ENCODE data around the gene MCRS1. TPM values are rescaled to one million over a fixed set of nuclear protein-coding genes. Genes with fewer than 3 reads are reported as not detected.

Gene MCRS1
- total and polyA plus RNA-seq, 7 experiments from 2014 or later: 55.5 to 85.2 (median 70.3) TPM

GRCh38 chr12:49524660-49525324 lies 43.1 kb downstream of the MCRS1 start:
- Mint-ChIP-seq H3K9me3 (no peaks in the 10 kb centered on the region), H3K36me3 (peaks cover 9 to 31% (median 16%) of the 10 kb centered on the region in 5 donors)

GRCh38 chr12:49521389-49521788 lies 46.6 kb downstream of the MCRS1 start:
- POLR2A ChIA-PET: no interaction called here
- intact Hi-C loops (cut with micrococcal nuclease): no loop called here

More at GRCh38 chr12:49524660-49525324, 43.1 kb downstream of the MCRS1 start:
- no peak overlapping the region for H3K27ac ChIP-seq (ENCODE audit: low read depth, low read length)
- ATAC-seq (no peak), DNase-seq (no peak)
- peaks cover 0 to 18% (median 0%) of the 10 kb centered on the region in 3 experiments for H3K36me3 ChIP-seq (ENCODE audit: control insufficient read depth in 2 of 3, insufficient read depth in 3 of 3, low read length in 3 of 3)
- POLR2A ChIA-PET: no interaction called here
- H3K4me1 ChIP-seq (ENCODE audit: control insufficient read depth in 2 of 2, insufficient read depth in 2 of 2, low read length in 2 of 2): no peaks in the 10 kb centered on the region
- H3K27ac Mint-ChIP-seq: no peak overlapping the region
- no peak overlapping the region for H3K4me3 Mint-ChIP-seq
- H3K9me3 ChIP-seq (ENCODE audit: control insufficient read depth in 2 of 3, low read length in 3 of 3): no peaks in the 10 kb centered on the region
- no peak overlapping the region for H3K4me3 ChIP-seq (ENCODE audit: low read length)
- no peaks in the 10 kb centered on the region for H3K4me1 Mint-ChIP-seq
- H3K27me3 ChIP-seq (ENCODE audit: control insufficient read depth in 2 of 2, insufficient read depth in 2 of 2, low read length in 2 of 2): no peaks in the 10 kb centered on the region
- H3K27me3 Mint-ChIP-seq: no peaks in the 10 kb centered on the region
- intact Hi-C loops (cut with micrococcal nuclease): no loop called here
- CTCF ChIA-PET: interaction anchor here (0.9 kb wide), 1 partner anchor 166 kb away, joined by 4 read pairs; no protein-coding TSS in a partner anchor

GRCh38 chr12:49519574-49519936 lies 48.4 kb downstream of the MCRS1 start:
- Mint-ChIP-seq H3K27ac (no peak overlapping the region), H3K4me1 (peaks cover 0 to 3% (median 0%) of the 10 kb centered on the region in 7 donors), H3K9me3 (no peaks in the 10 kb centered on the region), H3K27me3 (no peaks in the 10 kb centered on the region), H3K36me3 (peaks cover 4 to 19% (median 5%) of the 10 kb centered on the region in 5 donors), H3K4me3 (no peak overlapping the region)
- no peaks in the 10 kb centered on the region for H3K27me3 ChIP-seq (ENCODE audit: control insufficient read depth in 2 of 2, insufficient read depth in 2 of 2, low read length in 2 of 2)
- no peaks in the 10 kb centered on the region for H3K4me1 ChIP-seq (ENCODE audit: control insufficient read depth in 2 of 2, insufficient read depth in 2 of 2, low read length in 2 of 2)
- no peak for ATAC-seq
- no peak overlapping the region for H3K27ac ChIP-seq (ENCODE audit: low read depth, low read length)
- intact Hi-C loops (cut with micrococcal nuclease): no loop called here
- peaks cover 0 to 2% (median 0%) of the 10 kb centered on the region in 3 experiments for H3K36me3 ChIP-seq (ENCODE audit: control insufficient read depth in 2 of 3, insufficient read depth in 3 of 3, low read length in 3 of 3)
- H3K9me3 ChIP-seq (ENCODE audit: control insufficient read depth in 2 of 3, low read length in 3 of 3): no peaks in the 10 kb centered on the region
- H3K4me3 ChIP-seq (ENCODE audit: low read length): no peak overlapping the region
- CTCF ChIA-PET: interaction anchor here (0.7 to 15.6 kb wide), 2 partner anchors 160 to 1080 kb away, joined by 3 to 270 read pairs; no protein-coding TSS in a partner anchor
- no peak for DNase-seq
- POLR2A ChIA-PET: no interaction called here

More at GRCh38 chr12:49521389-49521788, 46.6 kb downstream of the MCRS1 start:
- Histone ChIP-seq H3K9me3 (ENCODE audit: control insufficient read depth in 2 of 3, low read length in 3 of 3) (no peaks in the 10 kb centered on the region), H3K27ac (ENCODE audit: low read depth, low read length) (no peak overlapping the region), H3K4me3 (ENCODE audit: low read length) (no peak overlapping the region), H3K4me1 (ENCODE audit: control insufficient read depth in 2 of 2, insufficient read depth in 2 of 2, low read length in 2 of 2) (no peaks in the 10 kb centered on the region), H3K27me3 (ENCODE audit: control insufficient read depth in 2 of 2, insufficient read depth in 2 of 2, low read length in 2 of 2) (no peaks in the 10 kb centered on the region), H3K36me3 (ENCODE audit: control insufficient read depth in 2 of 3, insufficient read depth in 3 of 3, low read length in 3 of 3) (peaks cover 0 to 18% (median 0%) of the 10 kb centered on the region in 3 experiments)
- ATAC-seq (no peak), DNase-seq (no peak)
- Mint-ChIP-seq H3K27ac (no peak overlapping the region), H3K4me1 (peaks cover 0 to 3% (median 0%) of the 10 kb centered on the region in 7 donors), H3K4me3 (no peak overlapping the region), H3K36me3 (peaks cover 8 to 35% (median 16%) of the 10 kb centered on the region in 5 donors), H3K27me3 (no peaks in the 10 kb centered on the region), H3K9me3 (no peaks in the 10 kb centered on the region)
- CTCF ChIA-PET: interaction anchor here (0.6 kb wide), 1 partner anchor 163 kb away, joined by 3 read pairs; no protein-coding TSS in a partner anchor

- no peak overlapping the region for H3K27ac ChIP-seq (ENCODE audit: low read depth, low read length)
- H3K4me1 ChIP-seq (ENCODE audit: control insufficient read depth in 2 of 2, insufficient read depth in 2 of 2, low read length in 2 of 2): no peaks in the 10 kb centered on the region
- Mint-ChIP-seq H3K27ac (no peak overlapping the region), H3K4me1 (peaks cover 0 to 3% (median 0%) of the 10 kb centered on the region in 7 donors), H3K36me3 (peaks cover 3 to 18% (median 5%) of the 10 kb centered on the region in 5 donors), H3K27me3 (no peaks in the 10 kb centered on the region), H3K4me3 (no peak overlapping the region), H3K9me3 (no peaks in the 10 kb centered on the region)
- no peaks in the 10 kb centered on the region for H3K9me3 ChIP-seq (ENCODE audit: control insufficient read depth in 2 of 3, low read length in 3 of 3)
- no peaks in the 10 kb centered on the region for H3K27me3 ChIP-seq (ENCODE audit: control insufficient read depth in 2 of 2, insufficient read depth in 2 of 2, low read length in 2 of 2)
- intact Hi-C loops (cut with micrococcal nuclease): no loop called here
- ChIA-PET CTCF (interaction anchor here (1.1 to 15.6 kb wide), 2 partner anchors 160 to 165 kb away, joined by 3 to 270 read pairs; no protein-coding TSS in a partner anchor), POLR2A (no interaction called here)
- H3K36me3 ChIP-seq (ENCODE audit: control insufficient read depth in 2 of 3, insufficient read depth in 3 of 3, low read length in 3 of 3): no peaks in the 10 kb centered on the region
- H3K4me3 ChIP-seq (ENCODE audit: low read length): no peak overlapping the region
- ATAC-seq (no peak), DNase-seq (no peak)
Observed at GRCh38 chr12:49518914-49519573, 48.9 kb downstream of the MCRS1 start.

- ATAC-seq (no peak), DNase-seq (no peak)
- no peaks in the 10 kb centered on the region for H3K27me3 ChIP-seq (ENCODE audit: control insufficient read depth in 2 of 2, insufficient read depth in 2 of 2, low read length in 2 of 2)
- H3K36me3 Mint-ChIP-seq: peaks cover 0 to 5% (median 0%) of the 10 kb centered on the region in 5 donors
- H3K9me3 ChIP-seq (ENCODE audit: control insufficient read depth in 2 of 3, low read length in 3 of 3): no peaks in the 10 kb centered on the region
- no peaks in the 10 kb centered on the region for H3K4me1 ChIP-seq (ENCODE audit: control insufficient read depth in 2 of 2, insufficient read depth in 2 of 2, low read length in 2 of 2)
- POLR2A ChIA-PET: interaction anchor here (1.0 kb wide), 1 partner anchor 127 kb away, joined by 3 read pairs; no protein-coding TSS in a partner anchor
- intact Hi-C loops (cut with micrococcal nuclease): loop anchor here in 1 of 2 donors (2.0 kb wide), 3 partner anchors 24 to 148 kb away; partner anchors contain the start of genes KCNH3 and SPATS2
- no peaks in the 10 kb centered on the region for H3K27me3 Mint-ChIP-seq
- H3K36me3 ChIP-seq (ENCODE audit: control insufficient read depth in 2 of 3, insufficient read depth in 3 of 3, low read length in 3 of 3): no peaks in the 10 kb centered on the region
- H3K4me3 Mint-ChIP-seq: no peak overlapping the region
- CTCF ChIA-PET: interaction anchor here (0.6 to 15.6 kb wide), 7 partner anchors 8 to 495 kb away, joined by 3 to 270 read pairs (median 6); partner anchors contain the start of genes PRPF40B and SPATS2
- no peak overlapping the region for H3K27ac ChIP-seq (ENCODE audit: low read depth, low read length)
- H3K27ac Mint-ChIP-seq: no peak overlapping the region
- H3K4me1 Mint-ChIP-seq: peaks cover 0 to 6% (median 0%) of the 10 kb centered on the region in 7 donors
- no peaks in the 10 kb centered on the region for H3K9me3 Mint-ChIP-seq
- no peak overlapping the region for H3K4me3 ChIP-seq (ENCODE audit: low read length)
Observed at GRCh38 chr12:49515266-49515665, 52.7 kb downstream of the MCRS1 start.

- Histone ChIP-seq H3K9me3 (ENCODE audit: control insufficient read depth in 2 of 3, low read length in 3 of 3) (no peaks in the 10 kb centered on the region), H3K36me3 (ENCODE audit: control insufficient read depth in 2 of 3, insufficient read depth in 3 of 3, low read length in 3 of 3) (no peaks in the 10 kb centered on the region), H3K4me3 (ENCODE audit: low read length) (no peak overlapping the region), H3K27ac (ENCODE audit: low read depth, low read length) (no peak overlapping the region), H3K27me3 (ENCODE audit: control insufficient read depth in 2 of 2, insufficient read depth in 2 of 2, low read length in 2 of 2) (no peaks in the 10 kb centered on the region), H3K4me1 (ENCODE audit: control insufficient read depth in 2 of 2, insufficient read depth in 2 of 2, low read length in 2 of 2) (no peaks in the 10 kb centered on the region)
- ATAC-seq (no peak), DNase-seq (no peak)
- Mint-ChIP-seq H3K4me1 (peaks cover 0 to 6% (median 0%) of the 10 kb centered on the region in 7 donors), H3K27ac (no peak overlapping the region), H3K27me3 (no peaks in the 10 kb centered on the region), H3K9me3 (no peaks in the 10 kb centered on the region), H3K4me3 (no peak overlapping the region), H3K36me3 (peaks cover 0 to 5% (median 0%) of the 10 kb centered on the region in 5 donors)
- POLR2A ChIA-PET: interaction anchor here (2.1 kb wide), 1 partner anchor 146 kb away, joined by 10 read pairs; the partner anchor contains the start of gene SPATS2
- CTCF ChIA-PET: interaction anchor here (0.6 to 15.6 kb wide), 9 partner anchors 9 to 325 kb away, joined by 3 to 270 read pairs (median 4); partner anchors contain the start of genes DNAJC22 and FMNL3
- intact Hi-C loops (cut with micrococcal nuclease): no loop called here
Observed at GRCh38 chr12:49512546-49512945, 55.4 kb downstream of the MCRS1 start.
